Measurements from ENCODE around the gene RPS19.

Gene RPS19

DNA sequence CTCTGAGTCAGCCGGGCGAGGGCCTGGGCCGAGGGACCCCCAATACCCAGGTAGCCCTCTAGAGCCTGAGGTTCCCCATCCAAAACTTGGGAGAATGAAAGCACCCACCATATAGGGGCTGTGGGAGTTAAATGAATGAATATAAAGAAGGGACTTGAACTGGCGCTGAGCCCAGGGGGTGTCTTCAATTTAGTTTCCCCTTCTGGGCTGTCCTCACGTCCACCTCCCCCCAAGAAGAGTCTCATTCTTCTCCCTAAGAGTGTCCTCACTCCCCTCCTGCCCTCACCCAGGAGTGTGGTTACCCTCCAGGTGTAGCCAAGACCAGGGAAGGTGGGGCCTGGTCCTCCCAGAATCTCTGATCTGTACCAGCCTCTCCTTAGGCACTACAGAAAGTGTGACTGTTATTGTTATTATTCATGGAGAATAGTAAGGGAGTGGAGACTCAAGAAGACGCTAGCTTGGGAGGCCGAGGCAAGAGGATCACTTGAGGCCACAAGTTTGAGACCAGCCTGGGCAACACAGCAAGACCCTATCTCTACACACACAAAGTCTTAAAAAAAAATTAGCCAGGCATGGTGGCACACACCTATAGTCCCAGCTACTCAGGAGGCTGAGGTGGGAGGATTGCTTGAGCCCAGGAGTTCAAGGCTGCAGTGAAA is 19.7 kb downstream of the RPS19 start:
- DNase-seq: no peak

DNA sequence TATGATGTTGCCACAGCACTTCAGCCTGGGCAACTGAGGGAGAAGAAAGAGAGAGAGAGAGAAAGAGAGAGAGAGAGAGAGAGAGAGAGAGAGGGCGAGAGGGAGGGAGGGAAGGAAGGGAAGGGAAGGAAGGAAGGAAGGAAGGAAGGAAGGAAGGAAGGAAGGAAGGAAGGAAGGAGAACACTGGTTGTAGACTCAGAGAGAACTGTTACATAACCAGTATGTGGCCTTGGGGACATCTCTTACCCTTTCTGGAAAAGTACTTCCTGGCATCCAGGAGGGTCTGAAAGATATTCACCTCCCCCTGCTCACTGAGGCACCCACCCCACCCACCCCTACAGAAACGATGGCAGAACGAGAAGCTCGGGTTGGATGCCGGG is 20.3 kb downstream of the RPS19 start:
- no peak for DNase-seq

DNA sequence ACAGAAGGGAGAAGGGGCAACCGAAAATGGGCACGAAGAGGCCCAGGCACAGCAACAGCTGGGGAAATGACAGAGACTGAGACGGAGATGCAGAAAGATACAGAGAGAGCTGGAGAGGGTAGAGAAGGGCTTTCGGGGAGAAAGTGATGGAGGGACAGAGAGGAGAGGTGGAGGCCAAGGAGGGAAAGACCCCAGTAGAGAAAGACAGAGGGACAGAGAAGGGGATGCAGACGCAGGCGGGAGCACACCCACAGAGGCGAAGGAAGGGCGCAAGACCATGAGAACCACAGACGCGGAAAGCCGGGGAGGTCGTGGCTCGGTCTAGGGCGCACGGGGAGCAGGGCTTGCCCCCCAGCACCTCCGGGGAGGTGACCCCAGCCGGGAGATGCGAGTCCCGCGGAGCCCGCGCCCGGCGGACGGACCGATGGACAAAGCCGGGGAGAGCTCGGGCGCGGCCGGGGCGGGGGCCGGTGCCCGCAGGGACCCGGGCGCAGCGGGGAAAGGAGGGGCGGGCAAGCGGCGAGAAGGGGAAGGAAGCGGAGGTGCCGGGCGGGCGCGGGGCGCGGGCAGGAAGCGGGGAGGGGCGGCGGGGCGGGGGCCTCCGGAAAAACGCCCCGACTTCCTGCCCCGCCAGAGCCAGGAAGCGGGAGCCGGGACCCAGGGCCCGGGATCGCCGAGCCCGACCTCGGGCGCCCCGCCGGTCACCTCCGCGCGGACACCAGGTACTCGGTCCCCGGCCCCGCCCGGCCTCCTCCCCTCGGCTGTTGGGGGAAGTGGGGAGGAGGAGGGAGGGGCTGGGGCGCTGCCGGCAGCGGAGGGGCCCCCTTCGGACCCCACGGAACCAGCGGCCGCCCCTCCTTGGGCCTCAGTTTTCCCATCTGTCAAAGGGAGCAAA is 22.8 kb downstream of the RPS19 start, which contains the start of gene ARHGEF1:
ARHGEF1 (plus strand) TSS at position 617 of the 895 bp plus-strand sequence. CDS start 4,899 bp downstream, outside the sequence.
- DNase-seq: no peak

DNA sequence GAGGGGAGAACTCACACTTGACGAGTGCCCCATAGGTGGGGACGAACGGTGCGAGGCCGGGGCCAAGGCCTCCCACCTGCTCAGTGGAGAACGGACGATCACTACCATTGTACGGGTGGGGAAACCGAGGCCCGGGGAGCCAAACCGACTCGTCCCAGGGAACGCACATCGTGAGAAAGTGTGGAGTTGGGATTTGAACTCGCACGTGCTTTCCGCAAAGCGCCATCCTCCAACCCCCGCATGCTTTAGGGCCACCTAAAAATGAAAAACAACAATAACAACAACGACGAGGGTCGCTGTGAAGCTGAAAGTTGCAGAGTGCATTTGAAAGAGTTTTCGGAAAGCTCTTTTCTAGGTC is 23.4 kb downstream of the RPS19 start:
- DNase-seq: no peak

DNA sequence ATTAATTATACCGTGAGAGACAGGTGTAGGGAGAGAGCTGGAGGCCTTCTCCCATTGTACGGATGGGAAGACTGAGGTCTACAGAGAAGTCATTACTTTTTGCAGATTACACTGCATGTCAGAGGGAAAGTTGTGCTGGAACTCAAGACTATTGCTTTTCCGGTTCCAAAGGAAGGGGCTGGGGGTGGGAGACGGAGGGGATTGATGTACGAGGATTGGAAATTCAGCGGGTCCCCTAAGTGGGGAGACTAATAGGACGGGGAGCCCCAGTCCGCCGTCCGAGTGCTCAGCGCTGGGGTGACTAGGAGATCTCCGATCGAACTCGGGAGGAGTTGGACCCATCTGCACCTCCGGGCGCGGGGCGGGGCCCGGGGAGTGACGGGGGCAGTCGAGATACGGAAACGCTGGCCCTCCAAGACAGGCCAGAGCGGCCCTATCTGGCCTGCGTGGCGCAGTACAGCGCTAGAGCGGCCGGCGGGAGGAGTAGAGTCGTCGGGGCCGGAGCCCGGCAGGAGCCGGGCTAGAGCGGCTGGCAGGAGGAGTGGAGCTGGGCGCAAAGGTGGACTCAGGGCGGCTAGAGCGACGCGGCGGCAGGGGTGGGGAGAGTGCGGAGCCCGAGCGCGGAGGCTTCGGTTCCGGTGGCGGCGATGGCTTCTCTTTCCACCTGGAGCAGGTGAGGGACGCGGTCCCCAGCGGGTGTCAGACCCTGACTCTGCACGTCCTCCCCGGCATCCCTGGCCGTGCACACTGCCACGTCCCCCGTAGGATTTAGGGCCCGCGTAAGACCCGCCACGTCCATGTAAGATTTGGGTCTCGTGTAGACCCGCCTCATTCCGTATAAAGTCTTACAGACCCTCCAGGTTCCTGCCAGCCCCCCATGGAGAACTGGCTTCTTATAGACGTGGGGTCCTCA is 24.0 kb downstream of the RPS19 start:
- peak; percentile 96 for DNase-seq

DNA sequence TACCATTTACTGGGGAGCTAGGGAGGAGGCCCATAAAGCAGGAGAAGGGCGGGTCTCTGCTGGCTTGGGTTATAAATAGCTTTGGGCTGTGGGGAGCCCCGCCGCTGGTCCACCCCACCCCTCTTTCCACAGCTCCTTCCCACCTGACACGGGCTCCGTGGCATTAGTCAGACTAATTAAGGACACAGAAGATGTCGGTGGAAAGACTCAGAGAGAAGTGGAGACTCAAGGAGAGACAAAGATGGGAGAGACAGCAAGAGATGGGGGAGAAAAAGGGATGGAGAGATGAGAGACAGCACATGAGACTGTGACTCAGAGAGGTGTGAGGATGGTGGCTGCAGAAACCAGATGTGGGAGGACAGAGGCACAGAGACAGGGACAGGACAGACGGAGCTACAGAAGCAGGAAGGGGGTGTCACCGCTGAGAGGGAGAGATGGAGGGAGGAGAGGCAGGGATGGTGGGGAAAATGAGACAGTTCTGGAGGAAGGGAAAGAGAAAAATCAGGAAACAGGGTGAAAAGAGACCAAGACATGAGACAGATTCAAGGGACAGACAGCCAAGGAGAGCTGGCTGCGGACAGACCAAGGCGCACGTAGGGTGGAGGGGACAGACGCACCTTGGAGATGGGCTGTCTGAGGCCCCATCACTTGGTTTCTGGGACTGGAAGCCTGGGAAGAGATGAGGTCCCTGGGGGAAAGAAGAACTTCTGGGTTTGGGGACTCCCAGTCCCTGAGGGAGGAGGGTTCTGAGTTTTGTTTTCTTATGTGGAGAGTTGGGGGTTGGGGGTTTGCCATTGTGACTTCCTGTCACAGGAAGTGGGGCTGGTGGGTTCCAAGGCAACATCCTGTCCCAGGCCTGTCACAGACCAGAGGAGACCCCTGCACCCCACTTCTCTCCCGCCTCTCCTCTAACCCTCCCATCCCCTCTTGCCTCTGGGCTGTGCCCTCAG is 27.0 kb downstream of the RPS19 start:
- no peak for DNase-seq

DNA sequence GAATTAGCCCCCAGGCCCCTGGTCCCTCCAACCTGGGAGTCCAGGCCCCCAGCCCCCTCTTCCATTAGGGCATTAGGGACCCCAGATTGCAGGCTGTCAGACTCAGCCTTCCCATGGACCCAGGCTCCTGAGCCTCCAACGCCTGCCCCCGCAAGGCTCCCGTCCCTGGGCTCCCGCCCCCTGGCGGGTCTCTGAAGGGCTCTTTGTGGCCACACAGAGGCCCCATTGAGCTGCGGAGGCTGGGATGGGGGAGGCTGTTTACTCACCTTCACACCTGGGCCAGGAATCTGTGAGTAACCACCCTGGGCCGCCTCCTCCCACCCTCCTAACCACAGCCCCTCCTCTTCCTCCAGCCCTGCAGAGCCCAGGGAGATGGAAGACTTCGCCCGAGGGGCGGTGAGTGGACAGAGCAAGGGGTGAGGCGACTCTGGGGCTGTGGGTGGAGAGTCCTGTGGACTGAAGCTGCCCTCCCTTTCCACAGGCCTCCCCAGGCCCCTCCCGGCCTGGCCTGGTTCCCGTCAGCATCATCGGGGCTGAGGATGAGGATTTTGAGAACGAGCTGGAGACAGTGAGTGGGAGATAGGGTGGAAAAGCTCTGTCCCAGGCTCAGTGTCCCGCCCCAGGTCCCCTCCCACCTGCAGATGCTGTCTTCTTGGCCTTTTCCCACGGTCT is 27.8 kb downstream of the RPS19 start:
- DNase-seq: no peak

DNA sequence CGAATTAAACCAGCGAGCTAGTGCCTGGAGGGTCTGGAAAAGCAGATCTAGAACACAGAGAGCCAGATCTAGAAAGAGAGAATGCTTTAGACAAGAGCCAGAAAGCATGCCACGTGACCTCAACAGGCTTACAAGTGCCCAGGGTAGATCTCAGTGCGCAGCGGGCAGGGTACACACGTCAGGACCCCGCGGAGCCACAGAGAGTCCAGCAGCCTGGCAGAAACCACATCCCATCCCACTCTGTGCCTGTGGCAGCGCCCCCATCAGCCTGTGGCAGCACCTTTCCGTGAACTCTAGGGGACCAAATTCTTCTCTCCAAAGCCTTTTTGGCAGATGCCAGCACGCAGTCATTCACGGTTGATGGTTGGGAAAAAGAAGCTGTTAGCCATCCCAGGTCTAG is 28.9 kb downstream of the RPS19 start:
- DNase-seq: no peak

DNA sequence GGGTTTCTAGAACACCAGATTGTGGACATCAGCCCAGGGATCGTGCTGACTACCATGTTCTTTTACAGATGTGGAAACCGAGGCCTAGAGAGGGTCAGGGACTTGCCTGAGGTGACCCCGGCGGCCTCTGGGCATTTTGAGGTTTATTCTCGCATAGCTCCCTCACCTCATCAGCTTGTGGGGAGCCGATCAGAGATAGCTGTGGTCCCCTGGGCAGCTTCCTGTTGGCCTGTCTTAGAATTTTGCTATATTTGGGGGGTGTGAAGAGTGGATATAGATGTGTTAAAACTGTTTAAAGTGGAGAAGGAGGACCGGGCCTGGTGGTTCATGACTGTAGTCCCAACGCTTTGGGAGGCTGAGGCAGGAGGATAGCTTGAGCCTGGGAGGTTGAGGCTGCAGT is 29.8 kb downstream of the RPS19 start:
- no peak for DNase-seq

DNA sequence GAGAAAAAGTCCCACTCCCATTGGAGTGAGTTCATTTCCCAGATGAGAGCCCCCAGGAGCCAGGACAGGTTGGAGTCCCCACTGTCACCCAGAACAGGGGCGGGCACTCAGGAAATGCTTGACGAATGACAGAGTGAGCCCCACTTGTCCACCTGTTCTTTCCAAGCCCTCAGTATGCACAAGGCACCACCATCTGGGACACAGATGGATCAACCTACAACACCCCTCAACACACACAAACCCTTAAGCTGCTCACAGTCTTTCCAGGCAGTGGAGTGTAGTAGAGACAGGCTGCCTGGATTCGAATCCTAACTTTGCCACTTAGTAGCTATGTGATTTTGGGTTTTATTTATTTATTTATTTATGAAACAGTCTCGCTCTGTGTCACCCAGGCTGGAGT is 30.9 kb downstream of the RPS19 start:
- no peak for DNase-seq

DNA sequence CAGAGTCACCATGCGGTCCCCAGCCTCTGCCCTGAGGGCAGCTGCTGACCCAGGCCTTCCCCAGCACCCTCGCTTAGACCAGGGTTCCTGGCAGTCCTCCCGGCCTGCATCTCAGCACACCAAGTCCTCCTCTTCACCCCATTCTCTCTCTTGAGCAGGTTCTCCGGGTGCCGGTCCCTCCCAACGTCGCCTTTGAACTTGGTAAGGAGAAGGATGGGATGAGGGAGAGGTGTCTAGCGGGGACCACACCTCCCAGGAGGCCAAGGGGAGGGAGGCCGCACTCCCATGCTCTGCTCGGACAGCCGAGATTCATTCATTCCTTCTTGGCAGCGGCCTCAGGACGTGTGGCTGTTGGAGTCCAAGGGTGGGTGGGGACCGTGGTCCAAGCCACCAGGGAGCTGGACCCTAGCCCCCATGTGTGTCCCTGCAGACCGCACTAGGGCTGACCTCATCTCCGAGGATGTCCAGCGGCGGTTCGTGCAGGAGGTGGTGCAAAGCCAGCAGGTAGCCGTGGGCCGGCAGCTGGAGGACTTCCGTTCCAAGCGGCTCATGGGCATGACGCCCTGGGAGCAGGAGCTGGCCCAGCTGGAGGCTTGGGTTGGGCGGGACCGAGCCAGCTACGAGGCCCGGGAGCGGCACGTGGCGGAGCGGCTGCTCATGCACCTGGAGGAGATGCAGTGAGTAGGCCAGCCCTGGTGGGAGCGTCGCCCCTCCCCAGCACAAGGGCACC is 32.3 kb downstream of the RPS19 start:
- DNase-seq: no peak

DNA sequence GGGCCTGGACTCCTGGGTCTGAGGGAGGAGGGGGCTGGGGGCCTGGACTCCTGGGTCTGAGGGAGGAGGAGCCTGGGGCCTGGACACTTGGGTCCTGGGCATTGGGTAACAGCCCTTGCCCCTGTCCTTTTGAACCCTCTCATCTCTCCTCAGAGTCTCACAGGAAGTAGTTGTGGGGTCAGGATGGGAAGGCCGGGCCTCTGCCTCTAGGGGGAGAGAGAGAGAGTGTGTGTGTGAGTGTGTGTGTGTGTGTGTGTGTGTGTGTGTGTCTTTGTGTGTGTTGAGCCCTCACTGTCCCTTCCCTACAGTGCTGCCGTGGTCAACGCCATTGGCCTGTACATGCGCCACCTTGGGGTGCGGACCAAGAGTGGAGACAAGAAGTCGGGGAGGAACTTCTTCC is 33.8 kb downstream of the RPS19 start:
- DNase-seq: no peak

DNA sequence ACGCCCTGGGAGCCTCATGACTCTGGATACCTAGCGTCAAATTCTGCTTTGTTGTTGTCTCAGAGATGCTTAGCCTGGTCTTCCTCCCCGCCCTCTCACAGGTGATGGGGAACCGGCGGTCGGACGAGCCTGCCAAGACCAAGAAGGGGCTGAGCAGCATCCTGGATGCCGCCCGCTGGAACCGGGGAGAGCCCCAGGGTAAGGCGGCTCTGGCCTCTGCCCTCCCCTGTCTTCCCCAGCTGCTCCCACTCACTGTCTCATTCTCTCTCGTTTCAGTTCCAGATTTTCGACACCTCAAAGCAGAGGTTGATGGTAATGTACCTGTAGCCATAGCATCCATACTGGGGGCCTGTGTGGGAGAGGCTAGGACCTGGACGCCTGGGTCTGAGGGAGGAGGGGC is 34.3 kb downstream of the RPS19 start:
- no peak for DNase-seq

DNA sequence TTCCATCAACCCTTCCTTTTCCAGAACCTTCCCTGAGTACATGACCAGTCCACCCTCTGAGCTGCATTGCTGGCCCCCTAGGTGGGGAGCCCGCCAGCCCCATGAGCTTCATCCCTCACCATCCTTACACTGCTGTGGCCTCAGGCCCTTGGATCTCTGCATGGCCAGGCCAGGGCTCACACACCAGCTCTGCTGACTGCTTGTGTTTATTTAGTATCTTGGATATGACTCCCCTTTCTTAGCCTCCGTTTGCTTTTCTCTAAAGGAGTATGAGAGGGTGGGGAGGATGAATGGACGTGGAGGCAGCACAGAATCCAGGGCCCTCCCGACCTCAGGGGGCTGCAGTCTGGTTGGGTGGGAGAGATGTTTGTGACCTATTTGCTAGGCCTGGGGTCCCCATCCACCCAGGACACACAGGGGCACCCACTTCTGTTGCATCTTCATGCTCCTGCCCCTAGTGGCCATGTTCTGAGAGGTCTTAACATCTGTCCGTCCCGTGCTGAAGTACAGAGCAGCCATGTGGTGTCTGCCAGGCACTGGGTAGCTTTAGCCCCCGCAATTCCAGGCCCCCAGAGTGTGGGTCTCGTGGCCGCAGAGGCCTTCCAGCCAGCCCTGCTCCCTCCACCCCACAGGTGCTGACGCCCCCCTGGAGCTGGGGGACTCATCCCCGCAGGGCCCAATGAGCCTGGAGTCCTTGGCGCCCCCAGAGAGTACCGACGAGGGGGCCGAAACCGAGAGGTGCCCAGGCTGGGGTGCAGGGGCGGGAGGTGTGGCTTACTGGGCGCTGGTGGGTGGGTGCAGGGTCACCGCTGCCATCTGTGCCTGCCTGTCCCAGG is 35.9 kb downstream of the RPS19 start:
- no peak for DNase-seq

DNA sequence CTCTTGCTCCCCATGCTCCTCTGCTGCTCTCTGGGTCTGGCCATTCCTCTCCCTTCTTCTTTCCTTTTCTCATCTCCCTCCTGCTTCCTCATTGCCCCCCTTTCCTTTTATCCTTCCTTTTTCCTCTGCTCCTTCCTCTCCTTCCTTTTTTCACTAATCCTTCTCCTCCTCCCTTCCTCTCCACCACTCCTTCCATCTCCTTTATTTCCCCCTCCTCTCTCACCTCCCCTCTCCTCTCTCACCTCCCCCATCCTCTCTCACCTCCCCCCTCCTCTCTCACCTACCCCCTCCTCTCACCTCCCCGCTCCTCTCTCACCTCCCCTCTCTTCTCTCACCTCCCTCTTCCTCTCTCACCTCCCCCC is 36.5 kb downstream of the RPS19 start:
- no peak for DNase-seq

DNA sequence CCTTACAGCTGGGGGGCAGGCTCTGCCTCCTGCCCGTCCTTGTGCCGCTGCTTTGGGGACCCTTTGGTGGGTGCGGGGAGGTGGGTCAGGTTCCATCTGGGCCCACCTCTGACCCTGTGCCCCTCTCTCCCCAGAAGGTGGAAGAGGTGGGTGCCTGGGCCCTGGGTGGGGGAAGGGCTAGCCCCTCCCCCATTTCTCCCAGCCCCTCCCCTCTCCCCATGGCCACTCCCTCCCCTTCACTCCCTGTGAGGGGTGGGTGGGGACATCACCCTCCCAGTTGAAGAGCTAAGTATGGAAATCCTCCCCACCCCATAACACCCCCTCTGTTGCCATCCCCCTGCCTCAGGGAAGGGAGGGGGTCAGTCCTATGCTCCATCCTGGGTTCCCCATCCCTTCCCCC is 37.1 kb downstream of the RPS19 start:
- DNase-seq: no peak

DNA sequence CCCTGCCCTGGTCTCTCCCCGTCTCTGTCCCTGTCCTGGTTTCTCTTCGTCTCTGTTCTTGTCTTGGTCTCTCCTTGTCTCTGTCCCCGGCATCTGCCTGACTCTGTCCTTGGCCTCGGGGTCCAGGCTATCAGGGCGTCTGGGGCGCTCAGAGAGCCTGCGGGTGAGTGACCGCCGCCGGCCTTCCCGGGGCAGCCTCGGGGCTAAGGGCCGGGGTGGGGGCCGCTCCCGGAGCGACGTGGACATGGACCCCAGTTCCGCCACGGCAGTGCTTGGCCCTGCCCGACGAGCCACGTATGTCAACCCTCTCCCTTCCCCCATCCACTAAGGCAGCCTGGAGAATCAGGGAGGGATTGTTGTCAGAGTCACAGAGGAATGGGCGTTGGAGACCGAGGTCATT is 37.8 kb downstream of the RPS19 start:
- no peak for DNase-seq

DNA sequence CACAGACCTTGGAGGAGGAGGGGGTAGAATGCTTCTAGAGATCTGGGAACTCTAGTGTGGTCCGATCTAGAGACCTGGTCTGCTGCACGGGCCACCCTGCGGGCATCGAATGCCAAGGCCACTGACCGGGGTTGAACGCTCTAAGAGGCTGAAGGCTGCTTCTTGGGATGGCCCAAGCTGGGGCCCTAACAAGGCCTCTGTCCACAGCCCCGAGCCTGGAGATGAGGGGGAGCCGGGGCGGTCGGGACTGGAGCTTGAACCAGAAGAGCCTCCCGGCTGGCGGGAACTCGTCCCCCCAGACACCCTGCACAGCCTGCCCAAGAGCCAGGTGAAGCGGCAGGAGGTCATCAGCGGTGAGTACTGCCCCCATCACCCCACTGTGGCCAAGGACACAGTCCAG is 38.2 kb downstream of the RPS19 start:
- DNase-seq: no peak

DNA sequence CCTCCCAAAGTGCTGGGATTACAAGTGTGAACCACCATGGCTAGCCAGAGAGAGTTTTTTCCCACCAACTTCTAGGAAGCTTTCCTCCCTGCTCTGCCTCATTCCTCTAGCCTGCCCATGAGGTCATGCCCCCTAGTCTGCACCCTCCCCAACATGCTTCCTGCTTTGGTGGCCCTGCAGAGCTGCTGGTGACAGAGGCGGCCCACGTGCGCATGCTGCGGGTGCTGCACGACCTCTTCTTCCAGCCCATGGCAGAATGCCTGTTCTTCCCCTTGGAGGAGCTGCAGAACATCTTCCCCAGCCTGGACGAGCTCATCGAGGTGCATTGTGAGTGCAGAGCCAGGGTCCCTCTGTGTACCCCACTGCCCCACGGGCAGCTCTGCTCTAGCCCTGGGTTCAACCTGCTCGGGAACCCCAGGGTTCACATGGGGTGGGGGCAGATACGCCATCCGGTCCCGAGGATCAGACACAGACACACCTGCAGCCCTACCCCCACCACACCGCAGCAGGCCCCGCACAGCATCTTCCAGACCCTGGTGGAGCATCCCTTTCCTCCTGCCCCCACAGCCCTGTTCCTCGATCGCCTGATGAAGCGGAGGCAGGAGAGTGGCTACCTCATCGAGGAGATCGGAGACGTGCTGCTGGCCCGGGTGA is 41.8 kb downstream of the RPS19 start:
- DNase-seq: no peak

DNA sequence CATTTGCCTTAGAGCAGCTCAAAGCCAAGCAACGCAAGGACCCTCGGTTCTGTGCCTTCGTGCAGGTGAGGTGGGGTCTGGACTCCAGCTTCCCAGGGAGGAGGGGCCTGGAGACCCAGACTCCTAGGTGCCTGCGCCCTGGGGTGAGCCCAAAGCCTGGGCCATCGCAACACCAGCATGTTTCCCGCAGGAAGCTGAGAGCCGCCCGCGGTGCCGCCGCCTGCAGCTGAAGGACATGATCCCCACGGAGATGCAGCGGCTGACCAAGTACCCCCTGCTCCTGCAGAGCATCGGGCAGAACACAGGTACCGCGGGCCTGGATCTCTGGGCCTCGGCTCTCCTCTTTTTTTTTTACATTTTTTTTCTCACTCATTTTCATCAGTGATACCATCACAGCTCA is 42.5 kb downstream of the RPS19 start:
- no peak for DNase-seq
